GM10266 (cell line): ENCODE data around the gene CES4A.
"Not testable (repeated sequence)": the region's sequence is repeated elsewhere in the genome, so short reads cannot be mapped to it uniquely, and the experiment has no call there.

Experiments
- DNase-seq: peaks from one replicate; pipeline ENCODE4 v3.0.0; 2012; ENCODE audit errors: extremely low spot score
- CTCF ChIP-seq: IDR thresholded peaks from 2 replicates; pipeline ENCODE4 v1.5.1; 2012; ENCODE audit warnings: mild to moderate bottlenecking, low read depth; ENCODE audit not compliant: control insufficient read depth, insufficient read depth; ENCODE audit errors: missing control alignments

Gene CES4A

DNA sequence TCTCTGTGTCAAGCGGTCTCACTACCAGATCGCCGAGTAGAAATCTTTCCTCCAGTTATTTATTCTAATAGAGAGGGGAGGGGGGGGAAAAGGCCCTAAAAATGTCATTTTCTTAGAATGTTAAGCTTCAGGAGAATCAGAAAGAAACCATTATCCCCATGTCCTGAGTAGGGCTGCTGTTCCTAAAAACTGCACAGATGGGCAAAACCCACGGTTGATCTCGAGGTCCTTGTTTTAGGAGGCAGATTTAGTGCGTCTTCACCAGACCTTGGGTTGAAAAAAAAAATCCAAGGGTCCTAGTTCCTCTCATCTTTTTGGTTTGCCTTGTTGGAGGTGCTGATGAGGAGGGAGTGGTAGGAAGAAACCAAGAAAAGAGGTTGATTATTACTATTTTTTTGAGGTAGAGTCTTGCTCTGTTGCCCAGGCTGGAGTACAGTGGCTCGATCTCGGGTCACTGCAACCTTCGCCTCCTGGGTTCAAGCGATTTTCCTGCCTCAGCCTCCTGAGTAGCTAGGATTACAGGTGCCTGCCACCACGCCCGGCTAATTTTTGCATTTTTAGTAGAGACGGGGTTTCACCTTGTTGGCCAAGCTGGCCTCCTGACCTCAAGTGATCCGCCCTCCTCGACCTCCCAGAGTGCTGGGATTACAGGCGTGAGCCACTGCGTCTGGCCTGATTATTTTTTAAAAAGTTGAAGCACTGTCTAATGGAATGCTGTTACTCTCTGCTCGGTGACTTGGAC is 42.0 kb downstream of the CES4A start:
- TF ChIP-seq CTCF: no peak
- no peak for DNase-seq

DNA sequence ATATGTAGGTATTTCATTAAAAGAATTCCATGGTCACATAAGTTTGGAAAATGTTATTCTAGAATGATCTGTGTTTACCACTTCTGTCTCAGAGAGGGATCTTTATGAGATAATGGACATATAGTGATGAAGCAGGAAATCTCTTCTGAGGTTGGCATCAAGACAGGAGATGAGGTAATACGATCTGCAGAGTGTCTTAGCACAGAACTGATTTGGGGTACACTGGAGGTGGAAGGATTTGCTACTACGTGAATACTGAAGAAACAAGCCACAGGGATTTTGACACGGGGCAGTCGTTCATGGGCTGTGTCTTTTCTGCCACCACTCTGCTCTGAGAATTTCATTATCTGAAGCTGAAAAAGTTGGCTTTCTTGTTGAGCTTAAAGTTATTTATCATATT is 46.1 kb downstream of the CES4A start:
- no peak for DNase-seq
- TF ChIP-seq CTCF: no peak

GRCh38 chr16:67035364-67035763 is 47.0 kb downstream of the CES4A start:
- no peak for TF ChIP-seq CTCF

GRCh38 chr16:67036323-67036741 is 47.9 kb downstream of the CES4A start:
- no peak for DNase-seq
- no peak for TF ChIP-seq CTCF

More at GRCh38 chr16:67035364-67035763, 47.0 kb downstream of the CES4A start:
- no peak for DNase-seq

DNA sequence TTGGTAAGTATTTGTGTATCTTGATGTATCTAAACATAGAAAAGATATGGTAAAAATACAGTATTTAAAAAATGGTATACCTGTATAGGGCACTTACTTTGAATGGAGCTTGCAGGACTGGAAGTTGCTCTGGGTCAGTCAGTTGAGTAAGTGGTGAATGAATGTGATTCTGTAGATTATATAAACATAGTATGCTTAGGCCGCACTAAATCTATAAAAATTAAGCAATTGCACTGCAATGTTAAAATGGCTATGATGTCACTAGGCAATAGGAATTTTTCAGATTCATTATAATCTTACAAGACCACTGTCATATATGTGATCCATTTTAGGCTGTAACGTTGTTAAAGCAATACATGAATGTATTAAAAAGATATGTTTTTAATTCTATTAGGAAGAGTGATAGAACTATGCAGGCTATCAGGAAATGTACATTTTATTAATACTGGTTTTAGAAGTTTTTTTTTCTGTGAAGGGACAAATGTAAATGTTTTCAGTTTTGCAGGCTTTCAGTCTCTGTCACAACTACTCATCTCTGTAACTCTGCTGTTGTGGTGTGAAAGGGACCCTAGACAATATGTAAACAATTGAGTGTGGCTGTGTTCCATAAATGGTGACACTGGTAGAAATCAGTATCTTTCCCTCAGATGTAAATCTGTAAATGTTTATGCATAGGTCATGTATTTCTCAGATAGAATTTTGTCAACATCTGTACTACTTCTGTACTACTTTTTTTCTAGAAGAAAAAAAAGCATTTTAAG is 51.1 kb downstream of the CES4A start:
- DNase-seq: no peak
- TF ChIP-seq CTCF: no peak

DNA sequence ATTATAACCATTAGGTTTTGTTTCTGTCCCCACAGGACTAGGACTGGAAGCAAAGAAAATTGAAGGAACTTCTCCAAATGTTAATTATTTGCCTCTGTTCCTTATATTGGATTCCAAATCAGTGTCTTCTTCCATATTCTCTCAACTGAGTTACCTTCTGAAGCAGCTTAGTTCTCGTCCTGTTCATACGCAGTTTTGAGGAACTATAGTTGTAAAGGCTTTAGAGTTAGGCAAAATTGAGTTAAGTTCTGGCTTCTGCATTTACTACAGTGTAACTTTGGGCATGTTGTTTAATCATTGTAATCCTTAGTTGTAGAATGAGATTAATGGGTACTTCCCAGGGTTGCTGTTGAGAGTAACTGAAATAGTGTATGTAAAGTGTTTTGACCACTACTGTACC is 51.8 kb downstream of the CES4A start:
- no peak for DNase-seq
- TF ChIP-seq CTCF: no peak

GRCh38 chr16:67040906-67041305 is 52.5 kb downstream of the CES4A start:
- TF ChIP-seq CTCF: no peak
- DNase-seq: no peak

DNA sequence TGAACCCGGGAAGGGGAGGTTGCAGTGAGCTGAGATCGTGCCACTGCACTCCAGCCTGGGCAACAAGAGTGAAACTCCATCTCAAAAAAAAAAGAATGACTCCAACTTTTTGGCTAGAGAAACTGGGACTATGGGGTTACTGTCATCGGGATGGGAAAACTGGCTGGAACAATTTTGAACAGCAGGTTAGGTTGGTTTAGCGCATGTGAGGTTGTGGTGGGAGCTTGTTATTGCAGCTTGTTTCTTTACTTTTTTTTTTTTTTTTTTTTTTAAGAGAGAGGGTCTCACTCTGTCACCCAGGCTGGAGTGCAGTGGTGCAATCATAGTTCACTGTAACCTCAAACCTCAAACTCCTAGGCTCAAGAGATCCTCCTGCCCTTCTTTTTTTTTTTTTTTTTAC is 53.1 kb downstream of the CES4A start:
- DNase-seq: not testable (repeated sequence)
